OCI-LY1 (cell line): ENCODE results near the gene SPIB.
A peak's percentile ranks its signal among the peaks of the same experiment; 100 is the strongest.

ENCODE experiments used
- H2AFZ ChIP-seq: fragments of 200-600 bp; sonication (generic), shearing (Covaris generic); 2 replicates; pipeline ENCODE4 v1.6.0; 2014; ENCODE audit warnings: antibody characterized with exemption, mild to moderate bottlenecking, low read length
- H3F3A ChIP-seq: fragments of 200-600 bp; sonication (generic), shearing (Covaris generic); 2 replicates; pipeline ENCODE4 v1.6.0; 2014; ENCODE audit warnings: mild to moderate bottlenecking, antibody characterized with exemption, low read length, moderate library complexity; ENCODE audit not compliant: insufficient read depth
- H3K27ac ChIP-seq: fragments of 200-600 bp; sonication (generic); 2 replicates; pipeline ENCODE4 v1.5.1; 2014; ENCODE audit warnings: low read length, mixed run types, mild to moderate bottlenecking, low read depth; ENCODE audit not compliant: poor library complexity, severe bottlenecking
- H3K27me3 ChIP-seq: fragments of 200-600 bp; sonication (generic); 2 replicates; pipeline ENCODE4 v1.6.0; 2014; ENCODE audit warnings: antibody characterized with exemption, mild to moderate bottlenecking, low read length, moderate library complexity; ENCODE audit not compliant: insufficient read depth
- H3K36me3 ChIP-seq: fragments of 200-600 bp; sonication (generic); 2 replicates; pipeline ENCODE4 v1.6.1; 2014; ENCODE audit warnings: mild to moderate bottlenecking, antibody characterized with exemption, low read length, moderate library complexity, mixed read lengths; ENCODE audit not compliant: insufficient read depth
- H3K4me1 ChIP-seq: fragments of 200-600 bp; sonication (generic); 2 replicates; pipeline ENCODE4 v1.5.1; 2014; ENCODE audit warnings: mild to moderate bottlenecking, low read length, moderate library complexity; ENCODE audit not compliant: insufficient read depth, severe bottlenecking
- H3K4me2 ChIP-seq: fragments of 200-600 bp; sonication (generic), shearing (Covaris generic); 2 replicates; pipeline ENCODE4 v1.6.1; 2014; ENCODE audit warnings: low read length
- H3K4me3 ChIP-seq: fragments of 200-600 bp; sonication (generic); 2 replicates; pipeline ENCODE4 v1.5.1; 2014; ENCODE audit warnings: low read length, low read depth, mild to moderate bottlenecking, mixed read lengths; ENCODE audit not compliant: poor library complexity, severe bottlenecking
- H3K79me2 ChIP-seq: fragments of 200-600 bp; shearing (Covaris generic); 2 replicates; pipeline ENCODE4 v1.6.1; 2016; ENCODE audit warnings: mixed run types, low read length, mixed read lengths; ENCODE audit not compliant: insufficient read depth
- H3K9ac ChIP-seq: fragments of 200-600 bp; sonication (generic), shearing (Covaris generic); 2 replicates; pipeline ENCODE4 v1.6.1; 2014; ENCODE audit warnings: mild to moderate bottlenecking, low read length, mixed read lengths
- H3K9me2 ChIP-seq: fragments of 200-600 bp; sonication (generic), shearing (Covaris generic); 2 replicates; pipeline ENCODE4 v1.6.1; 2014; ENCODE audit warnings: low read depth, mild to moderate bottlenecking, low read length, mixed read lengths
- H3K9me3 ChIP-seq: fragments of 200-600 bp; shearing (Covaris generic); 2 replicates; pipeline ENCODE4 v1.6.1; 2014; ENCODE audit warnings: low read length, mixed read lengths
- H4K20me1 ChIP-seq: fragments of 200-600 bp; sonication (generic), shearing (Covaris generic); 2 replicates; pipeline ENCODE4 v1.6.0; 2016; ENCODE audit warnings: mild to moderate bottlenecking, low read length; ENCODE audit not compliant: insufficient read depth
- EZH2 ChIP-seq: fragments of 200-600 bp; sonication (generic), shearing (Covaris generic); IDR thresholded peaks from 2 replicates; pipeline ENCODE4 v1.8.0; 2017; ENCODE audit warnings: borderline replicate concordance, mixed run types, mild to moderate bottlenecking, antibody characterized with exemption, low read length, moderate library complexity, mixed read lengths
- TF ChIP-seq, protein P1 (sequence below): fragments of 200-600 bp; sonication (generic), shearing (Covaris generic); IDR thresholded peaks from 2 replicates; pipeline ENCODE4 v1.5.1; 2017; ENCODE audit warnings: mild to moderate bottlenecking, antibody characterized with exemption, low read length, moderate library complexity, mixed read lengths

The SPIB gene

DNA sequence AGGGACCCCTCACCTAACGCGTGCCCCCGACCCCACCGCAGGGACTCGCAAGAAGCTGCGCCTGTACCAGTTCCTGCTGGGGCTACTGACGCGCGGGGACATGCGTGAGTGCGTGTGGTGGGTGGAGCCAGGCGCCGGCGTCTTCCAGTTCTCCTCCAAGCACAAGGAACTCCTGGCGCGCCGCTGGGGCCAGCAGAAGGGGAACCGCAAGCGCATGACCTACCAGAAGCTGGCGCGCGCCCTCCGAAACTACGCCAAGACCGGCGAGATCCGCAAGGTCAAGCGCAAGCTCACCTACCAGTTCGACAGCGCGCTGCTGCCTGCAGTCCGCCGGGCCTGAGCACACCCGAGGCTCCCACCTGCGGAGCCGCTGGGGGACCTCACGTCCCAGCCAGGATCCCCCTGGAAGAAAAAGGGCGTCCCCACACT is 9.3 kb downstream of the SPIB start:
- Histone ChIP-seq H3K36me3 (peaks cover 45% of the 10 kb centered on the region), H3K4me1 (peaks cover 50% of the 10 kb centered on the region), H3K9me3 (no peaks in the 10 kb centered on the region), H2AFZ (no peak overlapping the region), H3K9ac (no peak overlapping the region; the same call in 1 of the 2 replicates), H4K20me1 (no peaks in the 10 kb centered on the region), H3K27me3 (no peaks in the 10 kb centered on the region), H3K4me3 (peak overlapping the region; percentile 18), H3K9me2 (no peaks in the 10 kb centered on the region), H3K4me2 (peak overlapping the region; percentile 43; the same call in 1 of the 2 replicates), H3K27ac (peak overlapping the region; percentile 88), H3F3A (no peaks in the 10 kb centered on the region; the same call in 1 of the 2 replicates), H3K79me2 (no peaks in the 10 kb centered on the region)
- TF ChIP-seq EZH2 = no peak
- TF ChIP-seq, protein P1, sequence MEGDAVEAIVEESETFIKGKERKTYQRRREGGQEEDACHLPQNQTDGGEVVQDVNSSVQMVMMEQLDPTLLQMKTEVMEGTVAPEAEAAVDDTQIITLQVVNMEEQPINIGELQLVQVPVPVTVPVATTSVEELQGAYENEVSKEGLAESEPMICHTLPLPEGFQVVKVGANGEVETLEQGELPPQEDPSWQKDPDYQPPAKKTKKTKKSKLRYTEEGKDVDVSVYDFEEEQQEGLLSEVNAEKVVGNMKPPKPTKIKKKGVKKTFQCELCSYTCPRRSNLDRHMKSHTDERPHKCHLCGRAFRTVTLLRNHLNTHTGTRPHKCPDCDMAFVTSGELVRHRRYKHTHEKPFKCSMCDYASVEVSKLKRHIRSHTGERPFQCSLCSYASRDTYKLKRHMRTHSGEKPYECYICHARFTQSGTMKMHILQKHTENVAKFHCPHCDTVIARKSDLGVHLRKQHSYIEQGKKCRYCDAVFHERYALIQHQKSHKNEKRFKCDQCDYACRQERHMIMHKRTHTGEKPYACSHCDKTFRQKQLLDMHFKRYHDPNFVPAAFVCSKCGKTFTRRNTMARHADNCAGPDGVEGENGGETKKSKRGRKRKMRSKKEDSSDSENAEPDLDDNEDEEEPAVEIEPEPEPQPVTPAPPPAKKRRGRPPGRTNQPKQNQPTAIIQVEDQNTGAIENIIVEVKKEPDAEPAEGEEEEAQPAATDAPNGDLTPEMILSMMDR = no peak

DNA sequence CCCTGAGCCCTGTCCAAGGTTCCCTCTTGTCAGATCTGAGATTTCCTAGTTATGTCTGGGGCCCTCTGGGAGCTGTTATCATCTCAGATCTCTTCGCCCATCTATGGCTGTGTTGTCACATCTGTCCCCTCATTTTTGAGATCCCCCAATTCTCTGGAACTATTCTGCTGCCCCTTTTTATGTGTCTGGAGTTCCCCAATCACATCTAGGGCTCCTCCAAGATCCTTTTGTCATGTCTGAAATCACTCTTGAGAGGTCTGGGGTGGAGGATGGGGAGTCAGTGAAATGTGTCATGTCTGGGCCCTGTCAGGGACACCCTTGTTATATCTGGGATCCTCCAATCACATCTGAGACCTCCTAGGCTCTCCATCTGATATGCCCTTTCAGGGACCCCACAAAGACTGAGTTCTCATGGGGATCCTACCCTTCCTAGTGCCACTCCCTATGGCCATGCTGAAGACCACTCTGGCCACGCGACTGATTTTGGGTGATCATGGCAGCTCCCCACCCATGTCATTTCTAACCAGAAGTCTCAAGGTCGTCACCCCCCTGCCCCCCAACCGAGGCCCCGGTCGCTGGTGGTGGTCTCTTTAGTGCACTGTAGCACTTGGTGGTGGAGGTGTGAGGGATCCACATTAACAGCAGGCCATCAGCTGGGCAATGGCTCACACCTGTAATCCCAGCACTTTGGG is 10.2 kb downstream of the SPIB start:
- H4K20me1 ChIP-seq = no peaks in the 10 kb centered on the region
- H3K4me1 ChIP-seq = peaks cover 59% of the 10 kb centered on the region
- H2AFZ ChIP-seq = no peak overlapping the region
- peaks cover 35% of the 10 kb centered on the region for H3K36me3 ChIP-seq
- TF ChIP-seq, protein P1 = no peak
- no peak for TF ChIP-seq EZH2
- no peaks in the 10 kb centered on the region for H3K9me2 ChIP-seq
- no peaks in the 10 kb centered on the region; the same call in 1 of the 2 replicates for H3F3A ChIP-seq
- H3K79me2 ChIP-seq = no peaks in the 10 kb centered on the region
- no peaks in the 10 kb centered on the region for H3K27me3 ChIP-seq
- H3K4me2 ChIP-seq = peak overlapping the region; percentile 43; the same call in 1 of the 2 replicates
- no peak overlapping the region; the same call in 1 of the 2 replicates for H3K9ac ChIP-seq
- peak overlapping the region; percentile 88 for H3K27ac ChIP-seq
- H3K4me3 ChIP-seq = no peak overlapping the region
- H3K9me3 ChIP-seq = no peaks in the 10 kb centered on the region

DNA sequence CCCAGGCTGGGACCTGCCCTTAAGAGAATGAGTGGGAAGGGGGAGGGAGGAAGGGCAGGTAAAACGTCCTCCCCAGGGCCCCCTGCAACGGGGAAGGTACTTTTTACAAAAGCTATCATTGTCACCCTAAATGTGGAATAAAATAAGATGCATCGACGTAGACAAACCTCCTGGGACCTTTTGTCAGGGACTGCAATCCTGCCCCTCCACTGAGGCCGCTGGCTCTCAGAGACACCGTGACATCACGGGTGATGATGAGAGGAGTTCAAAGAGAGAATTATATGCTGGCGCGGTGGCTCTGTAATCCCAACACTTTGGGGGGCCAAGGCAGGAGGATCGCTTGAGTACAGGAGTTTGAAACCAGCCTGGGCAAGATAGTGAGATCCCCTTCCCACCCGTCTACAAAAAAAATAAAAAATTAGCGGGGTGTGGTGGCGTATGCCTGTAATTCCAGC is 12.2 kb downstream of the SPIB start:
- H2AFZ ChIP-seq = no peak overlapping the region
- H3F3A ChIP-seq = no peaks in the 10 kb centered on the region; the same call in 1 of the 2 replicates
- TF ChIP-seq EZH2 = no peak
- TF ChIP-seq, protein P1 = no peak
- H3K79me2 ChIP-seq = no peaks in the 10 kb centered on the region
- peak overlapping the region; percentile 100 for H3K4me2 ChIP-seq
- H4K20me1 ChIP-seq = no peaks in the 10 kb centered on the region
- H3K9ac ChIP-seq = peak overlapping the region; percentile 89
- peak overlapping the region; percentile 88 for H3K27ac ChIP-seq
- no peaks in the 10 kb centered on the region for H3K27me3 ChIP-seq
- H3K4me3 ChIP-seq = peak overlapping the region; percentile 73
- no peaks in the 10 kb centered on the region for H3K9me2 ChIP-seq
- H3K36me3 ChIP-seq = peaks cover 20% of the 10 kb centered on the region; the same call in 1 of the 2 replicates
- no peaks in the 10 kb centered on the region for H3K9me3 ChIP-seq
- peaks cover 70% of the 10 kb centered on the region for H3K4me1 ChIP-seq
